HEK293 (cell line): Measurements from ENCODE around the gene POC5.

ENCODE experiments used
- CTCF ChIA-PET: fragments of 350-600 bp; formaldehyde crosslinking; extraction: SDS; loops from one replicate; lab custom pipeline; 2021; ENCODE audit warnings: antibody characterized with exemption; lab: Yijun Ruan, JAX
- POLR2A ChIA-PET: fragments of 300-600 bp; formaldehyde crosslinking; extraction: SDS; loops from one replicate; lab custom pipeline; 2020; ENCODE audit warnings: antibody characterized with exemption, inconsistent platforms; lab: Yijun Ruan, JAX
- H3K27ac ChIP-seq: fragments of 200-500 bp; sonication (Bioruptor generic); 2 replicates; pipeline ENCODE4 v1.5.1; 2014; ENCODE audit warnings: low read depth, low read length, control low read depth, inconsistent platforms; ENCODE audit errors: extremely low read depth
- H3K36me3 ChIP-seq, 2 experiments: fragments of 200-500 bp in 1 of 2; sonication (Bioruptor generic) in 1 of 2; 1 replicate in 1 of 2; 2 replicates in 1 of 2; pipeline ENCODE4 v1.5.1; 2014 to 2017; ENCODE audit warnings: inconsistent platforms in 2 of 2, low read length in 2 of 2; ENCODE audit not compliant: control insufficient read depth in 2 of 2, insufficient read depth in 1 of 2
- H3K4me1 ChIP-seq: fragments of 200-500 bp; sonication (Bioruptor generic); 2 replicates; pipeline ENCODE4 v1.5.1; 2014; ENCODE audit warnings: mild to moderate bottlenecking, low read length, inconsistent platforms; ENCODE audit not compliant: control insufficient read depth, insufficient read depth
- H3K4me3 ChIP-seq: 2 replicates; pipeline ENCODE4 v1.5.1; 2011; ENCODE audit warnings: low read depth, mild to moderate bottlenecking, control low read depth, low read length, moderate library complexity
- H3K9me3 ChIP-seq: fragments of 200-500 bp; sonication (Bioruptor generic); 2 replicates; pipeline ENCODE4 v1.5.1; 2014; ENCODE audit warnings: low read depth, low read length, inconsistent platforms; ENCODE audit not compliant: control insufficient read depth, insufficient read depth
- GFI1B ChIP-seq: fragments of 450-650 bp; formaldehyde crosslinking; IDR thresholded peaks from 2 replicates; pipeline ENCODE4 v1.5.1; 2016; ENCODE audit warnings: missing biosample characterization, missing genetic modification characterization
- GLI4 ChIP-seq: fragments of 450-650 bp; formaldehyde crosslinking; IDR thresholded peaks from 2 replicates; pipeline ENCODE4 v1.5.1; 2016; ENCODE audit warnings: missing biosample characterization, missing genetic modification characterization
- SP3 ChIP-seq: fragments of 450-650 bp; formaldehyde crosslinking; IDR thresholded peaks from 2 replicates; pipeline ENCODE4 v1.5.1; 2016; ENCODE audit warnings: missing biosample characterization, missing genetic modification characterization
- ZBTB48 ChIP-seq: fragments of 450-650 bp; formaldehyde crosslinking; IDR thresholded peaks from 2 replicates; pipeline ENCODE4 v1.5.1; 2016; ENCODE audit warnings: missing biosample characterization, missing genetic modification characterization
- ZEB2 ChIP-seq: fragments of 450-650 bp; formaldehyde crosslinking; IDR thresholded peaks from 2 replicates; pipeline ENCODE4 v1.5.1; 2016; ENCODE audit warnings: missing biosample characterization, missing genetic modification characterization
- ZNF132 ChIP-seq: fragments of 450-650 bp; formaldehyde crosslinking; IDR thresholded peaks from 2 replicates; pipeline ENCODE4 v1.5.1; 2017; ENCODE audit warnings: missing biosample characterization, missing genetic modification characterization, borderline replicate concordance
- ZNF148 ChIP-seq: fragments of 450-650 bp; formaldehyde crosslinking; IDR thresholded peaks from 2 replicates; pipeline ENCODE4 v1.5.0; 2017; ENCODE audit warnings: missing biosample characterization, missing genetic modification characterization, borderline replicate concordance
- ZNF157 ChIP-seq: fragments of 450-650 bp; formaldehyde crosslinking; IDR thresholded peaks from 2 replicates; pipeline ENCODE4 v1.5.1; 2016; ENCODE audit warnings: missing biosample characterization, missing genetic modification characterization
- ZNF221 ChIP-seq: fragments of 450-650 bp; formaldehyde crosslinking; IDR thresholded peaks from 2 replicates; pipeline ENCODE4 v1.5.1; 2017; ENCODE audit warnings: missing biosample characterization, missing genetic modification characterization, borderline replicate concordance
- ZNF24 ChIP-seq: fragments of 450-650 bp; formaldehyde crosslinking; IDR thresholded peaks from 2 replicates; pipeline ENCODE4 v1.5.1; 2016; ENCODE audit warnings: missing biosample characterization, missing genetic modification characterization
- ZNF521 ChIP-seq: fragments of 450-650 bp; formaldehyde crosslinking; IDR thresholded peaks from 2 replicates; pipeline ENCODE4 v1.5.1; 2017; ENCODE audit warnings: missing biosample characterization, mild to moderate bottlenecking, missing genetic modification characterization
- ZNF571 ChIP-seq: fragments of 450-650 bp; formaldehyde crosslinking; IDR thresholded peaks from 2 replicates; pipeline ENCODE4 v1.5.0; 2017; ENCODE audit warnings: missing biosample characterization, missing genetic modification characterization
- ZNF837 ChIP-seq: fragments of 450-650 bp; formaldehyde crosslinking; IDR thresholded peaks from 2 replicates; pipeline ENCODE4 v1.5.1; 2016; ENCODE audit warnings: missing biosample characterization, missing genetic modification characterization
- TF ChIP-seq, protein P1 (sequence below): fragments of 450-650 bp; formaldehyde crosslinking; IDR thresholded peaks from 2 replicates; pipeline ENCODE4 v1.5.1; 2016; ENCODE audit warnings: missing biosample characterization, missing genetic modification characterization, borderline replicate concordance
- TF ChIP-seq, protein P2 (sequence below): fragments of 450-650 bp; formaldehyde crosslinking; IDR thresholded peaks from 2 replicates; pipeline ENCODE4 v1.5.1; 2017; ENCODE audit warnings: missing biosample characterization, missing genetic modification characterization
- TF ChIP-seq, protein P3 (sequence below): fragments of 450-650 bp; formaldehyde crosslinking; conservative IDR thresholded peaks from 2 replicates; pipeline ENCODE4 v1.5.1; 2016; ENCODE audit warnings: low read depth, missing biosample characterization, missing genetic modification characterization
- TF ChIP-seq, protein P4 (sequence below): fragments of 450-650 bp; formaldehyde crosslinking; IDR thresholded peaks from 2 replicates; pipeline ENCODE4 v1.5.1; 2016; ENCODE audit warnings: missing biosample characterization, missing genetic modification characterization
- TF ChIP-seq, protein P5 (sequence below): sonication (generic); formaldehyde crosslinking; IDR thresholded peaks from 2 replicates; pipeline ENCODE4 v1.8.1; 2022; ENCODE audit warnings: mild to moderate bottlenecking, moderate library complexity, missing genetic modification reagents

The POC5 gene

DNA sequence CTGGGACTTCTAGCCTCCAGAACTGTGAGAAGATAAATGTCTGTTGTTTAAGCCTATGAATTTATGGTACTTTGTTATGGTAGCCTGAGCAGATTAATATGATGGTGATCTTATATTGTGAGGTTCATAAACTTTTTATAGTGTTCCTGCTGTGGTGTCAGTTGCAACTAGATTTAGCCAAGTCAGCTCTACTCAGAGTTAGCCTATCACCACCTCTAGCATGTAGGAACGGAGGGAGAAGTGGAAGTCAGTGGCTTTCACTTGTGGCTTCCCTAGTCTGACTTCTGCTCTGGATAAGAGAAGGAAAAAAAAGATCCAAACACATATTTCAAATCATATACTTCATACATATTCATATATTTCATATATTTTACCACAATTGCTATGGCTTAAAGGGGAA, 6.6 kb downstream of the POC5 start (continued):
- TF ChIP-seq, protein P1, sequence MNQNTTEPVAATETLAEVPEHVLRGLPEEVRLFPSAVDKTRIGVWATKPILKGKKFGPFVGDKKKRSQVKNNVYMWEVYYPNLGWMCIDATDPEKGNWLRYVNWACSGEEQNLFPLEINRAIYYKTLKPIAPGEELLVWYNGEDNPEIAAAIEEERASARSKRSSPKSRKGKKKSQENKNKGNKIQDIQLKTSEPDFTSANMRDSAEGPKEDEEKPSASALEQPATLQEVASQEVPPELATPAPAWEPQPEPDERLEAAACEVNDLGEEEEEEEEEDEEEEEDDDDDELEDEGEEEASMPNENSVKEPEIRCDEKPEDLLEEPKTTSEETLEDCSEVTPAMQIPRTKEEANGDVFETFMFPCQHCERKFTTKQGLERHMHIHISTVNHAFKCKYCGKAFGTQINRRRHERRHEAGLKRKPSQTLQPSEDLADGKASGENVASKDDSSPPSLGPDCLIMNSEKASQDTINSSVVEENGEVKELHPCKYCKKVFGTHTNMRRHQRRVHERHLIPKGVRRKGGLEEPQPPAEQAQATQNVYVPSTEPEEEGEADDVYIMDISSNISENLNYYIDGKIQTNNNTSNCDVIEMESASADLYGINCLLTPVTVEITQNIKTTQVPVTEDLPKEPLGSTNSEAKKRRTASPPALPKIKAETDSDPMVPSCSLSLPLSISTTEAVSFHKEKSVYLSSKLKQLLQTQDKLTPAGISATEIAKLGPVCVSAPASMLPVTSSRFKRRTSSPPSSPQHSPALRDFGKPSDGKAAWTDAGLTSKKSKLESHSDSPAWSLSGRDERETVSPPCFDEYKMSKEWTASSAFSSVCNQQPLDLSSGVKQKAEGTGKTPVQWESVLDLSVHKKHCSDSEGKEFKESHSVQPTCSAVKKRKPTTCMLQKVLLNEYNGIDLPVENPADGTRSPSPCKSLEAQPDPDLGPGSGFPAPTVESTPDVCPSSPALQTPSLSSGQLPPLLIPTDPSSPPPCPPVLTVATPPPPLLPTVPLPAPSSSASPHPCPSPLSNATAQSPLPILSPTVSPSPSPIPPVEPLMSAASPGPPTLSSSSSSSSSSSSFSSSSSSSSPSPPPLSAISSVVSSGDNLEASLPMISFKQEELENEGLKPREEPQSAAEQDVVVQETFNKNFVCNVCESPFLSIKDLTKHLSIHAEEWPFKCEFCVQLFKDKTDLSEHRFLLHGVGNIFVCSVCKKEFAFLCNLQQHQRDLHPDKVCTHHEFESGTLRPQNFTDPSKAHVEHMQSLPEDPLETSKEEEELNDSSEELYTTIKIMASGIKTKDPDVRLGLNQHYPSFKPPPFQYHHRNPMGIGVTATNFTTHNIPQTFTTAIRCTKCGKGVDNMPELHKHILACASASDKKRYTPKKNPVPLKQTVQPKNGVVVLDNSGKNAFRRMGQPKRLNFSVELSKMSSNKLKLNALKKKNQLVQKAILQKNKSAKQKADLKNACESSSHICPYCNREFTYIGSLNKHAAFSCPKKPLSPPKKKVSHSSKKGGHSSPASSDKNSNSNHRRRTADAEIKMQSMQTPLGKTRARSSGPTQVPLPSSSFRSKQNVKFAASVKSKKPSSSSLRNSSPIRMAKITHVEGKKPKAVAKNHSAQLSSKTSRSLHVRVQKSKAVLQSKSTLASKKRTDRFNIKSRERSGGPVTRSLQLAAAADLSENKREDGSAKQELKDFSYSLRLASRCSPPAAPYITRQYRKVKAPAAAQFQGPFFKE (tag by site-specific recombination), result no peak
- TF ChIP-seq ZNF148 (no peak), GLI4 (no peak), ZNF157 (tag by site-specific recombination) (no peak), ZNF132 (no peak), ZNF571 (no peak), ZNF837 (tag by site-specific recombination) (no peak), ZBTB48 (no peak), ZNF521 (tag by site-specific recombination) (no peak)
- TF ChIP-seq, protein P2, sequence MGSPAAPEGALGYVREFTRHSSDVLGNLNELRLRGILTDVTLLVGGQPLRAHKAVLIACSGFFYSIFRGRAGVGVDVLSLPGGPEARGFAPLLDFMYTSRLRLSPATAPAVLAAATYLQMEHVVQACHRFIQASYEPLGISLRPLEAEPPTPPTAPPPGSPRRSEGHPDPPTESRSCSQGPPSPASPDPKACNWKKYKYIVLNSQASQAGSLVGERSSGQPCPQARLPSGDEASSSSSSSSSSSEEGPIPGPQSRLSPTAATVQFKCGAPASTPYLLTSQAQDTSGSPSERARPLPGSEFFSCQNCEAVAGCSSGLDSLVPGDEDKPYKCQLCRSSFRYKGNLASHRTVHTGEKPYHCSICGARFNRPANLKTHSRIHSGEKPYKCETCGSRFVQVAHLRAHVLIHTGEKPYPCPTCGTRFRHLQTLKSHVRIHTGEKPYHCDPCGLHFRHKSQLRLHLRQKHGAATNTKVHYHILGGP (tag by site-specific recombination), result no peak

GRCh38 chr5:75707911-75708509, 9.2 kb downstream of the POC5 start:
- Histone ChIP-seq H3K36me3 (peaks cover 16 to 44% of the 10 kb centered on the region in 2 experiments), H3K27ac (no peak overlapping the region), H3K4me1 (no peaks in the 10 kb centered on the region), H3K4me3 (no peak overlapping the region), H3K9me3 (no peaks in the 10 kb centered on the region)
- POLR2A ChIA-PET, result interaction anchor here (1.4 kb wide), 1 partner anchor 9 kb away, joined by 6 read pairs; the partner anchor contains the start of gene POC5
- CTCF ChIA-PET, result interaction anchor here (0.7 kb wide), 1 partner anchor 91 kb away, joined by 4 read pairs; no protein-coding TSS in a partner anchor
- no peak for TF ChIP-seq ZEB2 (tag by site-specific recombination)
- no peak for TF ChIP-seq ZNF221
- TF ChIP-seq SP3, result no peak
- TF ChIP-seq, protein P3, sequence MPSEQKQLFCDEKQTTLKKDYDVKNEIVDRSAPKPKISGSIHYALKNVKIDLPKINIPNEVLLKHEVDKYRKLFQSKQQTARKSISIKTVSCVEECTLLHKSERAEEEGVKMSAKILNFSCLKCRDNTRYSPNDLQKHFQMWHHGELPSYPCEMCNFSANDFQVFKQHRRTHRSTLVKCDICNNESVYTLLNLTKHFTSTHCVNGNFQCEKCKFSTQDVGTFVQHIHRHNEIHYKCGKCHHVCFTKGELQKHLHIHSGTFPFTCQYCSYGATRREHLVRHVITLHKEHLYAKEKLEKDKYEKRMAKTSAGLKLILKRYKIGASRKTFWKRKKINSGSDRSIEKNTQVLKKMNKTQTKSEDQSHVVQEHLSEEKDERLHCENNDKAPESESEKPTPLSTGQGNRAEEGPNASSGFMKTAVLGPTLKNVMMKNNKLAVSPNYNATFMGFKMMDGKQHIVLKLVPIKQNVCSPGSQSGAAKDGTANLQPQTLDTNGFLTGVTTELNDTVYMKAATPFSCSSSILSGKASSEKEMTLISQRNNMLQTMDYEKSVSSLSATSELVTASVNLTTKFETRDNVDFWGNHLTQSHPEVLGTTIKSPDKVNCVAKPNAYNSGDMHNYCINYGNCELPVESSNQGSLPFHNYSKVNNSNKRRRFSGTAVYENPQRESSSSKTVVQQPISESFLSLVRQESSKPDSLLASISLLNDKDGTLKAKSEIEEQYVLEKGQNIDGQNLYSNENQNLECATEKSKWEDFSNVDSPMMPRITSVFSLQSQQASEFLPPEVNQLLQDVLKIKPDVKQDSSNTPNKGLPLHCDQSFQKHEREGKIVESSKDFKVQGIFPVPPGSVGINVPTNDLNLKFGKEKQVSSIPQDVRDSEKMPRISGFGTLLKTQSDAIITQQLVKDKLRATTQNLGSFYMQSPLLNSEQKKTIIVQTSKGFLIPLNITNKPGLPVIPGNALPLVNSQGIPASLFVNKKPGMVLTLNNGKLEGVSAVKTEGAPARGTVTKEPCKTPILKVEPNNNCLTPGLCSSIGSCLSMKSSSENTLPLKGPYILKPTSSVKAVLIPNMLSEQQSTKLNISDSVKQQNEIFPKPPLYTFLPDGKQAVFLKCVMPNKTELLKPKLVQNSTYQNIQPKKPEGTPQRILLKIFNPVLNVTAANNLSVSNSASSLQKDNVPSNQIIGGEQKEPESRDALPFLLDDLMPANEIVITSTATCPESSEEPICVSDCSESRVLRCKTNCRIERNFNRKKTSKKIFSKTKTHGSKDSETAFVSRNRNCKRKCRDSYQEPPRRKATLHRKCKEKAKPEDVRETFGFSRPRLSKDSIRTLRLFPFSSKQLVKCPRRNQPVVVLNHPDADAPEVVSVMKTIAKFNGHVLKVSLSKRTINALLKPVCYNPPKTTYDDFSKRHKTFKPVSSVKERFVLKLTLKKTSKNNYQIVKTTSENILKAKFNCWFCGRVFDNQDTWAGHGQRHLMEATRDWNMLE (tag by site-specific recombination), result no peak
- TF ChIP-seq ZNF24 (tag by site-specific recombination), result no peak
- TF ChIP-seq, protein P4, sequence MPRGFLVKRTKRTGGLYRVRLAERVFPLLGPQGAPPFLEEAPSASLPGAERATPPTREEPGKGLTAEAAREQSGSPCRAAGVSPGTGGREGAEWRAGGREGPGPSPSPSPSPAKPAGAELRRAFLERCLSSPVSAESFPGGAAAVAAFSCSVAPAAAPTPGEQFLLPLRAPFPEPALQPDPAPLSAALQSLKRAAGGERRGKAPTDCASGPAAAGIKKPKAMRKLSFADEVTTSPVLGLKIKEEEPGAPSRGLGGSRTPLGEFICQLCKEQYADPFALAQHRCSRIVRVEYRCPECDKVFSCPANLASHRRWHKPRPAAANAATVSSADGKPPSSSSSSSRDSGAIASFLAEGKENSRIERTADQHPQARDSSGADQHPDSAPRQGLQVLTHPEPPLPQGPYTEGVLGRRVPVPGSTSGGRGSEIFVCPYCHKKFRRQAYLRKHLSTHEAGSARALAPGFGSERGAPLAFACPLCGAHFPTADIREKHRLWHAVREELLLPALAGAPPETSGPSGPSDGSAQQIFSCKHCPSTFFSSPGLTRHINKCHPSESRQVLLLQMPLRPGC, result no peak
- TF ChIP-seq, protein P5, sequence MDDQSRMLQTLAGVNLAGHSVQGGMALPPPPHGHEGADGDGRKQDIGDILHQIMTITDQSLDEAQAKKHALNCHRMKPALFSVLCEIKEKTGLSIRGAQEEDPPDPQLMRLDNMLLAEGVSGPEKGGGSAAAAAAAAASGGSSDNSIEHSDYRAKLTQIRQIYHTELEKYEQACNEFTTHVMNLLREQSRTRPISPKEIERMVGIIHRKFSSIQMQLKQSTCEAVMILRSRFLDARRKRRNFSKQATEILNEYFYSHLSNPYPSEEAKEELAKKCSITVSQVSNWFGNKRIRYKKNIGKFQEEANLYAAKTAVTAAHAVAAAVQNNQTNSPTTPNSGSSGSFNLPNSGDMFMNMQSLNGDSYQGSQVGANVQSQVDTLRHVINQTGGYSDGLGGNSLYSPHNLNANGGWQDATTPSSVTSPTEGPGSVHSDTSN (CRISPR knock-in tag), result no peak
- no peak for TF ChIP-seq GFI1B
